GM18873 (cell line): ENCODE data around the gene PHACTR4.
A peak's percentile ranks its signal among the peaks of the same experiment; 100 is the strongest.
"Not testable (repeated sequence)": the region's sequence is repeated elsewhere in the genome, so short reads cannot be mapped to it uniquely, and the experiment has no call there.

ENCODE experiments used
- ATAC-seq: cut with Tn5 transposase; IDR thresholded peaks from one replicate; pipeline ENCODE4 v1.9.1; 2021; ENCODE audit warnings: mild to moderate bottlenecking, moderate library complexity, moderate number of reproducible peaks; ENCODE audit not compliant: unreplicated experiment, low FRiP score

PHACTR4 gene

GRCh38 chr1:28369371-28370238 lies at the start of gene PHACTR4:
Gene PHACTR4 (plus strand): TSS chr1:28369740. CDS start chr1:28407448, 37,708 bp downstream.
- ATAC-seq = peak; percentile 78

DNA sequence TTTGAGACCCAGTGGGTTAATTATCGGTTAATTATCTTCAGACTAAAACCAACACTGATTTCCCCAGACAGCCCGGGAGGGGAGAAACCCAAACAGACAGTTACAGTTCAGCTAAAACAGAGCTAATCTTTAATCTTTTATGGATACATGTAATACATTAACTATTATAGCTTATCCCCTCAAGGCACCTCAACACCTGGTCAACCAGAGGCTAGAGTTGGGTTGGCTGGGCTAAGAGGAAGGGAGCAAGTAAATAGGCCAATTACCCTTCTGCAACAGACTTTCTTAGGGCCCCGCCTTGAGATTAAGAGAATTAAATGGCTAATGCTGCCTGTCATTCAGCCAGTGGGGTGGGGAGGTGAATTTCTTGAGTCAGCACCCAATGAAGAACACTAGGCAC lies 47.3 kb upstream of the PHACTR4 start:
- no peak for ATAC-seq

DNA sequence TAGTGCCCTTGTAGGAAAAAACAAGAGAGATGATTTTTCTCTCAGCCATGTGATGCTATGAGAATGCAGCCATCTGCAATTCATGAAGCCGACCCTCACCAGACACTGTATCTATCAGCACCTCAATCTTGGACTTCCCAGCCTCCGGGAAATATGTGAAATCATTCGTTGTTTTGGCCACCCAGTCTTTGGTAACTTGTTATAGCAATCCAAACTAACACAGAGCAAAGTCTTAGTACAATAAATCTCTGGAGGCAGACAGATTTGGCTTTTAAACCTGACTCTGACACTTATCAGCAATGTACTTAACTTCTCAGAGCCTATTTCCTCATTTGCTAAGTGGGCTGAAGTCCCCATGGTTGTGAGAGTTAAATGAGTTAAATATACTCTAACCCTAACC lies 45.8 kb upstream of the PHACTR4 start:
- ATAC-seq = no peak

GRCh38 chr1:28326515-28326914 lies 43.0 kb upstream of the PHACTR4 start:
- no peak for ATAC-seq

DNA sequence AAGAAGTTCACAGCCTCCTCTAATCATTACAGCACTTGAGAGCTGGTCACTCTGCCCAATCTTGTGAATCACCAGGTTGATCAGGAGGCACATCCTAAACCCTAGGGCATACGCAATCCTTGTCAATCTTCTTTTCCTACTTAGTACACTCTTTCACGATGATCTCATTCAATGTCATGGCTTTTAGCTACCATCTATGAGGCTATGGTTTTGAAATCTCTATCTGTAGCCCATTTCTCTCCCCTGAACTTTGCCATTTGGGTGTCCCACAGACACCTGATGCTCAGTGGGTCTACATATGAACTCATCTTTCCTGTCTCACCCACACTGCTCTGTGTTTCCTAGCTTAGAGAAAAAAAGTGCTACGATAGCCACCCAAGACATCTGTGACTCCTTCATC lies 42.6 kb upstream of the PHACTR4 start:
- no peak for ATAC-seq

- ATAC-seq = not testable (repeated sequence)
These were observed 42.1 kb upstream of the PHACTR4 start for GRCh38 chr1:28327431-28327830.

DNA sequence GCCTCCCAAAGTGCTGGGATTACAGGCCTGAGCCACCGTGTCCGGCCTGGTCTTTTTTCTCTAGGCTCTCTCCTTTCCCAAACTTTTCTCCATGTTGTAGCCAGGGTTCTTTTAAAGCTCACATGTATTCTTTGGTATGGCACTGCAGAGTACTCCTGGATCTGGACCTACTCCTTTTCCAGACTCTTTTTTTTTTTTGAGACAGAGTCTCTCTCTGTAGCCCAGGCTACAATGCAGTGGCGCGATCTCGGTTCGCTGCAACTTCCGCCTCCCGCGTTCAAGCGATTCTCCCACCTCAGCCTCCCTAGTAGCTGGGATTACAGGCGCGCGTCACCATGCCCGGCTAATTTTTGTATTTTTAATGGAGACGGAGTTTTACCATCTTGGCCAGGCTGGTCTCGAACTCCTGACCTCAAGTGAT lies 41.3 kb upstream of the PHACTR4 start:
- no peak for ATAC-seq

GRCh38 chr1:28329395-28330153 lies 40.0 kb upstream of the PHACTR4 start:
- no peak for ATAC-seq

- ATAC-seq = no peak
These were observed 30.6 kb upstream of the PHACTR4 start for GRCh38 chr1:28338897-28339296.

DNA sequence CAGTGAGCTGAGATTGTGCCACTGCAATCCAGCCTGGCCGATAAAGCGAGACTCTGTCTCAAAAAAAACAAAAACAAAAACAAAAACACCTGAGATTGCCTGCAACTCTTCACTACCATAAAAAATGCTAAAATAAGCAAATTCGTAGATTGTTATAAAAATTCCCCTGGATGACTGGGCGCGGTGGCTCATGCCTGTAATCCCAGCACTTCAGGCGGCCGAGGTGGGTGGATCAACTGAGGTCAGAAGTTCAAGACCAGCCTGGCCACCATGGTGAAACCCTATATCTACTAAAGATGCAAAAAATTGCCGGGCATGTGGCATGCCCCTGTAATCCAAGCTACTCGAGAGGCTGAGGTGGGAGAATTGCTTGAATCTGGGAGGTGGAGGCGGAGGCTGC lies 30.0 kb upstream of the PHACTR4 start:
- ATAC-seq = no peak

DNA sequence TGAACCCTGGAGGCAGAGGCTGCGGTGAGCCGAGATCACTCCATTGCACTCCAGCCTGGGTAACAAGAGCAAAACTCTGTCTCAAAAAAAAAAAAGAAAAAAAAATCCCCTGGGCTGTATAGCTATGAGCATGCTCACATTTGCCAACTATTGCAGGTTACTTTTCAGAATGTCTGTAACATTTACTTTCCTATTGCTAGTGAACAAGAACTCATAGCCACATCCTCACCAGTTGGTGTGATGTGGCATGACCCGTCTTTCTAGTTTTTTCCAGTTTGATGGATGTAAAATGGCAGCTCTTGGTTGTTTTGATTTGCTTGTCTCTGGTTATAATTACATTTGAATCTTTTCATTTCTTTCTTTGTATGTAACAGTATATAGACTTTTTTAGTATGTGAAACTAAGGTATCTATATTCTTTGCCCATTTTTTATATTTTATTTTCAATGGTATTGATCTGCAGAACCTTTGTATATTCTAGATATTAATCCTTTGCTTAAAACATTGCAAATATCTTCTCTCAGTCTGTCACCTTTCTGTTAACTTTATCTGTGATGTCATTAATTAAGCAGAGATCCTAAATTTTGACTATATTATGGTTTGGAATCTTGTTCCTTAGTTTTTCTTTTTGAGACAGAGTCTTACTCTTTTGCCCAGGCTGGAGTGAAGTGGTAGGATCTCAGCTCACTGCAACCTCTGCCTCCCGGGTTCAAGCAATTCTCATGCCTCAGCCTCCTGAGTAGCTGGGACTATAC lies 29.1 kb upstream of the PHACTR4 start:
- no peak for ATAC-seq

DNA sequence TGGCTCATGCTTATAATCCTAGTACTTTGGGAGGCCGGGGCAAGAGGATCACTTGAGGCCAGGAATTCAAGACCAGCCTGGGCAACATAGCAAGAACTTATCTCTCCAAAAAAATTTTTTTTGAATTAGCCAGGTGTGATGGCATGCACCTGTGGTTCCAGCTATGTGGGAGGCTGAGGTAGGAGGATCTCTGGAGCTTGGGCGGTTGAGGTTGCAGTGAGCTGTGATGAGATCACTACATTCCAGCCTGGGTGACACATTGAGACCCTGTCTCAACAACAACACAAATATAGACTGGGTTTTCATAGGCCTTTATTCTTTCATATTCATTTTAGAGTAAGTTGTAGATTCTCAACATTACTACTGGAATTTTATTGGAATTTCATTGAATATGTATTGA lies 27.9 kb upstream of the PHACTR4 start:
- ATAC-seq = no peak

GRCh38 chr1:28343405-28343804 lies 26.1 kb upstream of the PHACTR4 start:
- no peak for ATAC-seq

DNA sequence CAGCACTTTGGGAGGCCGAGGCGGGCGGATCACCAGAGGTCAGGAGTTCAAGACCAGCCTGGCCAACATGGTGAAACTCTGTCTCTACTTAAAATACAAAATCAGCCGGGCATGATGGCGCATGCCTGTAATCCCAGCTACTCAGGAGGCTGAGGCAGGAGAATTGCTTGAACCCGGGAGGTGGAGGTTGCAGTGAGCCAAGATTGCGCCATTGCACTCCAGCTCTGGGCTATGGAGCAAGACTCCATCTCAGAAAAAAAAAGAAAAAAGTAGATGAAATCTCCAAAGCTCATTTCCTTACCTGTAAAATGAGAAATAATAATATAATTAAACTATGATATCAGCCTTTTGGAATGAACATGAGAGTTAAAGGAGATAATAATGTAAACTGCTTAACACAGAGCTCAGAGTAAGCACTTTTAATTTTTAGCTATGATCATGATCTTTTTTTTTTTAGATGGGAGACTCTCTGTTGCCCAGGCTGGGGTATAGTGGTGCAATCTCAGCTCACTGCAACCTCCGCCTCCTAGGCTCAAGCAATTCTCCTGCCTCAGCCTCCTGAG lies 16.2 kb upstream of the PHACTR4 start:
- ATAC-seq = not testable (repeated sequence)

DNA sequence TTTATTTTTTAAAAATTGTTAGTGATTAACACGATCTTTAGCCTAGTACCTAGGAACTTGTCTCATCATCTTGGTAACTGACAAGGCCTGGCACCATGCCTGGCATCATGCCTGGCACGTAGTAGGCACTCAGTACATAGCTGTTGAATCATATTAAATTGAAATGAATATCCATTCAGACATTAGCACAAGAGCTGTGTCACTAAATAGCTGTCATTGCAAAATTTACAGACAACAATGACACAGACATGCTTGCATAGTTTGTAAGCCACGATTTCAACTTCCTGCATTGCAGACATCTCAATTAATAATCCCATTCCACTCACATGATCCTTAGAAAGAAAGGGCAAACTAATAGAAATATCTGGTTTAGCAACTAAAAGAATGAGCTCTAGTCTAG lies 15.4 kb upstream of the PHACTR4 start:
- no peak for ATAC-seq

DNA sequence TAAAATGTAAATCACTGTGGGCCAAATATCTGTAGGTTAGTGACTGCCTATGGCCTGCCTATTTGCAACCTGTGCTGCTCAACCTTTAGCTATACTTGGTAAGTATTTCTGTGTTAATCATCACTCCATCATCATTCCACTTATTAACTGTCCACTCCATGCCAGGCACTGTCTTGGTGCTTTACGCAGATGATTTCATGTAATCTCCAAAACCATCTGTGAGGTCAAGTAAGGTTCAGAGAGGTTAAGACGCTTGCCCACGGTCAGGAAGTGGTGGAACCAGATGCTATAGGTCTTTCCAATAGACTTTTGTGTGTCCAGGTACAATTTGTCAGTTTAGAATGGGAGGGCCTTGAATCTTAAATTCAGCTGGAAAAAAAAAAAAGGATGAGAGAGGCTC lies 10.8 kb upstream of the PHACTR4 start:
- ATAC-seq = no peak

DNA sequence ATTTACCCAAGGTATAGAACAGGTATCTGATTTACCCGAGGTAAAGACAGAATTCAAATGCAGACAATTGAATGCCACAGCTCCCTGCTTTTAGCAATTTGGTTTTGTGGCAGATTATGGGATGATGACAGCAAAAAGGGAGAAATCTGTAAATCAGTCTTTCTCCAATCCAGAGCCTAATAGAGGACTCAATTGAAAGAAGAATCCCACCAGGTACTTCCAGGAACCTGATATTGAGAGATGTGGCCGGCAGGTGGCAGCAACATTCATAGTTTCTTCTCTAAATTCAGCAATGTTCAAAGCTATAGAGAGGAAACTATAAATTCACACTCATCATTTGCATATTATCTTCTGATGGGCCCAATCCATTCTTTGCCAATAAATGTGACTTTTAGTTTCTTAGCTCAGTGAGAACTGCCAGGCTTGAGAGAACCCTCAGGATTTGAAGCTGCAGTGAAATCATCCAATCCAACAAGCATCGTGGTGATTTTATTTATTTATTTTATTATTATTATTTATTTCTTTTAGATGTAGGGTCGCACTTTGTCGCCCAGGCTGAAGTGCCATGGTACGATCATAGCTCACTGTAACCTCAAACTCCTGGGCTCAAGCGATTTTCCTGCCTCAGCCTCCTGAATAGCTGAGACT lies 9.8 kb upstream of the PHACTR4 start:
- ATAC-seq = no peak

DNA sequence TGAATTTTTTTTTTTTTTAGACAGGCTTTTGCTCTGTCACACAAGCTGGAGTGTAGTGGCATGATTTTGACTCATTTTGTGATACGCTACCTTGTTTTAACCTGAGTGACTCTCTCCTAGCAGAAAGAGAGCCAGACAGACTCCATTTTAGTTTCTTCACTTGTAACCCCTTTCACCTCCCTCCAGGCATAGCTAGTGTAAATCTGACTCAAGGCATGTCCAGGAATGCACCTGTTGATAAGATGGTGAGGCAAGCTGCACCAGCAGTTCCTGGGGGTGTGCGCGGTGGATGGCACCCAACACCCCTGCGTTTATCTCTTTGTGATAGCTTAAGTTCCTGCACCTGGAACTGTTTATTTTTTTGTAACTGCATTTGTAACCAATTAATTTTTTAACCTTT lies 4.7 kb upstream of the PHACTR4 start:
- ATAC-seq = no peak

GRCh38 chr1:28365864-28366263 lies 3.7 kb upstream of the PHACTR4 start:
- no peak for ATAC-seq

DNA sequence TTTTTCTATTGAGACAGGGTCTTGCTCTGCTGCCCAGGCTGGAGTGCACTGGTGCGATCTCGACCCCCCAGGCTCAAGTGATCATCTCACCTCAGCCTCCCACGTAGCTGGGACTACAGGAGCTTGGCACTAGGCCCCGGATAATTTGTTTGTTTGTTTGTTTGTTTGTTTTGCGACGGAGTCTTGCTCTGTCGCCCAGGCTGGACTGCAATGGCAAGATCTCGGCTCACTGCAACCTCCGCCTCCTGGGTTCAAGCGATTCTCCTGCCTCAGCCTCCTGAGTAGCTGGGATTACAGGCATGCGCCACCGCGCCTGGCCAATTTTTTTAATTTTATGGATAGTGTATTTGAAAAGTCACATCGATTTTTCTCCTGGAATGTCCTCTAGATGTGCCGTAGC lies 932 bp upstream of the PHACTR4 start:
- not testable (repeated sequence) for ATAC-seq
